Body of pancreas (tissue), 4 donors: ENCODE data around the gene METTL24.

Experiments used
- POLR2A ChIP-seq, 3 donors: fragments of 450-650 bp; IDR thresholded peaks; one replicate each; pipeline ENCODE4 v1.6.1; 2016; ENCODE audit warnings: antibody characterized with exemption in 3 of 3, mild to moderate bottlenecking in 2 of 3
- TF ChIP-seq, protein P1 (sequence below), 7 experiments: fragments of 450-650 bp in 4 of 7; fragments of 200-600 bp in 3 of 7; sonication (generic) in 3 of 7; IDR thresholded peaks; one replicate each; pipeline ENCODE4 v1.5.1; 2016 to 2019; ENCODE audit warnings: antibody characterized with exemption in 7 of 7

GRCh38 chr6:110366975-110367374, 8.8 kb upstream of the METTL24 start:
- TF ChIP-seq, protein P1, sequence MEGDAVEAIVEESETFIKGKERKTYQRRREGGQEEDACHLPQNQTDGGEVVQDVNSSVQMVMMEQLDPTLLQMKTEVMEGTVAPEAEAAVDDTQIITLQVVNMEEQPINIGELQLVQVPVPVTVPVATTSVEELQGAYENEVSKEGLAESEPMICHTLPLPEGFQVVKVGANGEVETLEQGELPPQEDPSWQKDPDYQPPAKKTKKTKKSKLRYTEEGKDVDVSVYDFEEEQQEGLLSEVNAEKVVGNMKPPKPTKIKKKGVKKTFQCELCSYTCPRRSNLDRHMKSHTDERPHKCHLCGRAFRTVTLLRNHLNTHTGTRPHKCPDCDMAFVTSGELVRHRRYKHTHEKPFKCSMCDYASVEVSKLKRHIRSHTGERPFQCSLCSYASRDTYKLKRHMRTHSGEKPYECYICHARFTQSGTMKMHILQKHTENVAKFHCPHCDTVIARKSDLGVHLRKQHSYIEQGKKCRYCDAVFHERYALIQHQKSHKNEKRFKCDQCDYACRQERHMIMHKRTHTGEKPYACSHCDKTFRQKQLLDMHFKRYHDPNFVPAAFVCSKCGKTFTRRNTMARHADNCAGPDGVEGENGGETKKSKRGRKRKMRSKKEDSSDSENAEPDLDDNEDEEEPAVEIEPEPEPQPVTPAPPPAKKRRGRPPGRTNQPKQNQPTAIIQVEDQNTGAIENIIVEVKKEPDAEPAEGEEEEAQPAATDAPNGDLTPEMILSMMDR (IDR thresholded peaks at IDR 0.05), result no peak
- no peak for TF ChIP-seq POLR2A (IDR thresholded peaks at IDR 0.05)
